NCI-H2196 treated with DMSO at 0.1 percent for 48 hours (cell line): ENCODE data around the gene DCLK3.

Source experiments
- DNase-seq: peaks from one replicate; lab custom pipeline; 2025; ENCODE audit not compliant: unreplicated experiment; lab: John Stamatoyannopoulos, UW

The DCLK3 gene

GRCh38 chr3:36677331-36678007, 86.9 kb downstream of the DCLK3 start:
- no peak for DNase-seq

GRCh38 chr3:36674816-36675215, 89.5 kb downstream of the DCLK3 start:
- DNase-seq: no peak

- DNase-seq: no peak
These were observed 94.6 kb downstream of the DCLK3 start for GRCh38 chr3:36669764-36670163.

- DNase-seq: no peak
These were observed 98.2 kb downstream of the DCLK3 start for GRCh38 chr3:36666166-36666565.

GRCh38 chr3:36663666-36664291, 100.6 kb downstream of the DCLK3 start:
- DNase-seq: no peak

GRCh38 chr3:36662626-36663025, 101.7 kb downstream of the DCLK3 start:
- no peak for DNase-seq
